AG10803 (cell line): ENCODE data around the gene TMEM200A.
A peak's percentile ranks its signal among the peaks of the same experiment; 100 is the strongest.

ENCODE experiments used
- DNase-seq: peaks from one replicate; pipeline ENCODE4 v3.0.0; 2010; ENCODE audit warnings: low read depth
- H3K4me3 ChIP-seq: 2 replicates; pipeline ENCODE4 v1.5.1; 2011; ENCODE audit warnings: mild to moderate bottlenecking, low read length, control low read depth
- CTCF ChIP-seq: conservative IDR thresholded peaks from 2 replicates; pipeline ENCODE4 v1.5.1; 2011; ENCODE audit warnings: mild to moderate bottlenecking, low read length, control low read depth, inconsistent platforms

Gene TMEM200A

GRCh38 chr6:130367767-130368166 is 1.9 kb downstream of the TMEM200A start:
- DNase-seq: no peak
- peak overlapping the region; percentile 94 for H3K4me3 ChIP-seq
- TF ChIP-seq CTCF: no peak

GRCh38 chr6:130368576-130368975 is 2.8 kb downstream of the TMEM200A start:
- TF ChIP-seq CTCF: no peak
- H3K4me3 ChIP-seq: peak overlapping the region; percentile 0; the same call in 1 of the 2 replicates
- no peak for DNase-seq

- no peak overlapping the region for H3K4me3 ChIP-seq
- DNase-seq: no peak
- no peak for TF ChIP-seq CTCF
These were observed 4.0 kb downstream of the TMEM200A start for GRCh38 chr6:130369831-130370230.

DNA sequence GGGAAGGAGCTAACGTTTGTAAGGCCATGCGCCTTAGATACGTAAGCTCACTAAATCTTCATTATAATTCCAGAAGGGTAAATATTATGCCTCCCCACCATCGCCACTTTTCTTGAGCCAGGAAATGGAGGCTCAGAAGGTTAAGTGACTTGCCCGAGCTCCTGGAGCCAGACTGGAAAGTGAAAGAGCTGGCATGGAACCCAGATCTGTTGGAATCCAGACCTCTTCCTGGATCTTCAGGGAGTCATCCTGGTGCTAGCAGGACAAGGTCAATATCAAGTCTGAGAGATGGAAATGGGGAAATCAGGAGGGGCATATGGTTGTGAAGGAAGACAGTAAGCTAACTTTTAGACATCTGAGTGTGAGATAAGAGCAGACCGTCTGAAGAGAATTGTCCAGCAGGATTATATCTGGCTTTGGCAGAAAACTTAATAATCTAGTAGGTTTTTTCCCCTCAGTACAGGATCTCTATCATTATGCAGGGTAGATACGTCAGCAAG is 6.2 kb downstream of the TMEM200A start:
- no peak for TF ChIP-seq CTCF
- H3K4me3 ChIP-seq: no peak overlapping the region
- no peak for DNase-seq

GRCh38 chr6:130372786-130373185 is 7.0 kb downstream of the TMEM200A start:
- no peak for TF ChIP-seq CTCF
- peak; percentile 28 for DNase-seq
- no peak overlapping the region for H3K4me3 ChIP-seq

GRCh38 chr6:130373992-130374391 is 8.2 kb downstream of the TMEM200A start:
- no peak overlapping the region for H3K4me3 ChIP-seq
- TF ChIP-seq CTCF: no peak
- DNase-seq: no peak

DNA sequence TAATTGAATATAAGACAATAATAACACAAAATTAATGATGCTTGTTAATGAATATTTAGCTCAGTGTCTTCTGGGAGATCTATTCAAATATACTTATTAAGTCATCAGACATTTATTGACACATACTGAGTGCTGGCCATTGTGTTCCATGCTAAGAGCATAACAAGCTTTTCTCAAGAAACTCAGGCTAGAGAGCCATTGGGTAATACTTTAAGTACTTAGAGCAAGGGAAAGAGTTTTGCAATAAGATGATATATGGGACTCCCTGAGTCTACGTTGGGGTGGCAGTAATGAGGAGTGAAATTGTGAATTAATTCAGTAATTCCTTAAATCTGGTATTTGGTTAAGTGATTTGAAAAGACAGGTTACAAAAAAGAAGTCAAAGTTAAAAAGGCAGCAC is 11.1 kb downstream of the TMEM200A start:
- no peak overlapping the region for H3K4me3 ChIP-seq
- peak; percentile 48 for DNase-seq
- no peak for TF ChIP-seq CTCF
